ENCODE data around the gene CLDN24. TPM values are rescaled to one million over a fixed set of nuclear protein-coding genes. Genes with fewer than 3 reads are reported as not detected.

The CLDN24 gene
- total RNA-seq, 1 experiment from 2014 or later = not detected

- CTCF ChIA-PET = no interaction called here
- H3K27me3 Mint-ChIP-seq (ENCODE audit: unreplicated experiment) = no peaks in the 10 kb centered on the region
- BruUV-seq (replicated peaks) = no TSS peak
- no peak for DNase-seq
- peaks cover 3% of the 10 kb centered on the region for H3K36me3 Mint-ChIP-seq (ENCODE audit: insufficient read depth, unreplicated experiment)
- no peak for TF ChIP-seq CTCF (IDR thresholded peaks at IDR 0.05; ENCODE audit: unreplicated experiment)
- intact Hi-C loops (cut with micrococcal nuclease; ENCODE audit: unreplicated experiment) = no loop called here
- no peak overlapping the region for H3K27ac Mint-ChIP-seq (ENCODE audit: unreplicated experiment)
- peaks cover 1% of the 10 kb centered on the region for H3K9me3 Mint-ChIP-seq (ENCODE audit: low read depth, unreplicated experiment)
- H3K4me1 Mint-ChIP-seq (ENCODE audit: low read depth, unreplicated experiment) = no peaks in the 10 kb centered on the region
- H3K4me3 Mint-ChIP-seq (ENCODE audit: low read depth, unreplicated experiment) = no peak overlapping the region
These were observed 710 bp downstream of the CLDN24 start for GRCh38 chr4:183321516-183321915.

- Mint-ChIP-seq H3K27ac (ENCODE audit: unreplicated experiment) (no peak overlapping the region), H3K4me3 (ENCODE audit: low read depth, unreplicated experiment) (no peak overlapping the region), H3K36me3 (ENCODE audit: insufficient read depth, unreplicated experiment) (peaks cover 1% of the 10 kb centered on the region), H3K9me3 (ENCODE audit: low read depth, unreplicated experiment) (no peaks in the 10 kb centered on the region), H3K27me3 (ENCODE audit: unreplicated experiment) (no peaks in the 10 kb centered on the region), H3K4me1 (ENCODE audit: low read depth, unreplicated experiment) (no peaks in the 10 kb centered on the region)
- CTCF ChIA-PET = no interaction called here
- no peak for DNase-seq
- no peak for TF ChIP-seq CTCF (IDR thresholded peaks at IDR 0.05; ENCODE audit: unreplicated experiment)
- BruUV-seq (replicated peaks) = no TSS peak
- intact Hi-C loops (cut with micrococcal nuclease; ENCODE audit: unreplicated experiment) = no loop called here
These were observed 1.1 kb downstream of the CLDN24 start for GRCh38 chr4:183321079-183321478.

GRCh38 chr4:183320211-183321059 lies 1.8 kb downstream of the CLDN24 start, which contains the start of gene CLDN22:
TSS of gene CLDN22 (minus strand) at chr4:183320276. CDS start at chr4:183320218, 58 bp downstream.
- Mint-ChIP-seq H3K4me3 (ENCODE audit: low read depth, unreplicated experiment) (no peak within 1 kb of the TSS), H3K27ac (ENCODE audit: unreplicated experiment) (no peak within 1 kb of the TSS), H3K36me3 (ENCODE audit: insufficient read depth, unreplicated experiment) (no peaks in the 10 kb centered on the region), H3K9me3 (ENCODE audit: low read depth, unreplicated experiment) (no peaks in the 10 kb centered on the region), H3K27me3 (ENCODE audit: unreplicated experiment) (no peaks in the 10 kb centered on the region), H3K4me1 (ENCODE audit: low read depth, unreplicated experiment) (no peaks in the 10 kb centered on the region)
- no TSS peak for BruUV-seq (replicated peaks)
- TF ChIP-seq CTCF (IDR thresholded peaks at IDR 0.05; ENCODE audit: unreplicated experiment) = no peak
- CTCF ChIA-PET = no interaction called here
- intact Hi-C loops (cut with micrococcal nuclease; ENCODE audit: unreplicated experiment) = no loop called here
- no peak for DNase-seq

GRCh38 chr4:183318656-183319055 lies 3.6 kb downstream of the CLDN24 start:
- Mint-ChIP-seq H3K36me3 (ENCODE audit: insufficient read depth, unreplicated experiment) (no peaks in the 10 kb centered on the region), H3K4me3 (ENCODE audit: low read depth, unreplicated experiment) (no peak overlapping the region), H3K27ac (ENCODE audit: unreplicated experiment) (no peak overlapping the region), H3K9me3 (ENCODE audit: low read depth, unreplicated experiment) (no peaks in the 10 kb centered on the region), H3K27me3 (ENCODE audit: unreplicated experiment) (no peaks in the 10 kb centered on the region), H3K4me1 (ENCODE audit: low read depth, unreplicated experiment) (no peaks in the 10 kb centered on the region)
- no TSS peak for BruUV-seq (replicated peaks)
- TF ChIP-seq CTCF (IDR thresholded peaks at IDR 0.05; ENCODE audit: unreplicated experiment) = no peak
- no peak for DNase-seq
- intact Hi-C loops (cut with micrococcal nuclease; ENCODE audit: unreplicated experiment) = no loop called here
- CTCF ChIA-PET = no interaction called here
